GM06990 (cell line): ENCODE results near the gene AQP7.
"Not testable (repeated sequence)": the region's sequence is repeated elsewhere in the genome, so short reads cannot be mapped to it uniquely, and the experiment has no call there.

ENCODE experiments used
- DNase-seq: peaks from one replicate; pipeline ENCODE4 v3.0.0-alpha.2; 2011; ENCODE audit not compliant: insufficient read length; ENCODE audit errors: extremely low read depth
- H3K27me3 ChIP-seq: replicated peaks from 2 replicates; pipeline ENCODE4 v1.6.0; 2011; ENCODE audit warnings: low read length; ENCODE audit not compliant: control insufficient read depth, insufficient read depth
- H3K36me3 ChIP-seq: 2 replicates; pipeline ENCODE4 v1.5.1; 2011; ENCODE audit warnings: low read length; ENCODE audit not compliant: control insufficient read depth, insufficient read depth
- H3K4me3 ChIP-seq: replicated peaks from 2 replicates; pipeline ENCODE4 v1.5.1; 2011; ENCODE audit warnings: low read depth, mild to moderate bottlenecking, control low read depth, low read length
- TF ChIP-seq, protein P1 (sequence below): IDR thresholded peaks from 2 replicates; pipeline ENCODE4 v1.5.1; 2011; ENCODE audit warnings: low read length, control low read depth, mild to moderate bottlenecking, inconsistent platforms; ENCODE audit not compliant: insufficient read depth, poor library complexity, severe bottlenecking

Gene AQP7

DNA sequence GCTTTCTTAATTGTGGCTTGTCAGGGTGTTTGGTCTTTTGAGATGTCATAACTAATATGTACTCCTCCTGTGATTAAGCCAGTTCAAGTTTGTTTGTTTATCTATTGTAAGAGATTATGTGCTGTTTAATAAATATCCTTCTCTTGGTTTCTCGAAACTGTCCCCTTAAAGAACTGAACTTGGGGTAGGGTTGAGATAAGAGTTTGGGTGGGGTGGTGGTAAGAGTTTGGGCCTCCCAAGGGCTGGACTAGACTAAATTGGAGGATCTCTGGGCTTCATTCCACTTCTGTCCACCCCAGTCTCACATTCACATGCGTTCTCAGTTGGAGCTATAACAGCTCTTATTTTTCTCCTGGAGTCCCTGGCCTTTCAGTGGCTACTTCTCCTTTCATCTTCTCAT lies 38.2 kb downstream of the AQP7 start:
- TF ChIP-seq, protein P1, sequence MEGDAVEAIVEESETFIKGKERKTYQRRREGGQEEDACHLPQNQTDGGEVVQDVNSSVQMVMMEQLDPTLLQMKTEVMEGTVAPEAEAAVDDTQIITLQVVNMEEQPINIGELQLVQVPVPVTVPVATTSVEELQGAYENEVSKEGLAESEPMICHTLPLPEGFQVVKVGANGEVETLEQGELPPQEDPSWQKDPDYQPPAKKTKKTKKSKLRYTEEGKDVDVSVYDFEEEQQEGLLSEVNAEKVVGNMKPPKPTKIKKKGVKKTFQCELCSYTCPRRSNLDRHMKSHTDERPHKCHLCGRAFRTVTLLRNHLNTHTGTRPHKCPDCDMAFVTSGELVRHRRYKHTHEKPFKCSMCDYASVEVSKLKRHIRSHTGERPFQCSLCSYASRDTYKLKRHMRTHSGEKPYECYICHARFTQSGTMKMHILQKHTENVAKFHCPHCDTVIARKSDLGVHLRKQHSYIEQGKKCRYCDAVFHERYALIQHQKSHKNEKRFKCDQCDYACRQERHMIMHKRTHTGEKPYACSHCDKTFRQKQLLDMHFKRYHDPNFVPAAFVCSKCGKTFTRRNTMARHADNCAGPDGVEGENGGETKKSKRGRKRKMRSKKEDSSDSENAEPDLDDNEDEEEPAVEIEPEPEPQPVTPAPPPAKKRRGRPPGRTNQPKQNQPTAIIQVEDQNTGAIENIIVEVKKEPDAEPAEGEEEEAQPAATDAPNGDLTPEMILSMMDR, result no peak
- DNase-seq, result no peak
- H3K27me3 ChIP-seq, result no peaks in the 10 kb centered on the region
- no peak overlapping the region for H3K4me3 ChIP-seq
- H3K36me3 ChIP-seq, result peaks cover 22% of the 10 kb centered on the region

DNA sequence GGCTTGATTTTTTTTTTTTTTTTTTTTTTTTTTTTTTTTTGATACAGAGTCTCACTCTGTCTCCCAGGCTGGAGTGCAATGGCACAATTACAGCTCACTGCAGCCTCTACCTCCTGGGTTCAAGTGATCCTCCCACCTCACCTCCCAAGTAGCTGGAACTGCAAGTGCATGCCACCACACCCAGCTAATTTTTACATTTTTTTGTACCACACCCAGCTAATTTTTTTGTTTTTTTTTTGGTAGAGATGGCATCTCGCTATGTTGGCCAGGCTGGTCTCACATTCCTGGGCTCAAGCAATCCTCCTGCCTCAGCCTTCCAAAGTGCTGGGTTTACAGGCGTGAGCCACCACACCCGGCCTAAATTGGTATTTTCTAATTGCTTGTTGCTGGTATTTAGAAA lies 43.7 kb downstream of the AQP7 start:
- not testable (repeated sequence) for H3K36me3 ChIP-seq, H3K27me3 ChIP-seq, H3K4me3 ChIP-seq, DNase-seq

DNA sequence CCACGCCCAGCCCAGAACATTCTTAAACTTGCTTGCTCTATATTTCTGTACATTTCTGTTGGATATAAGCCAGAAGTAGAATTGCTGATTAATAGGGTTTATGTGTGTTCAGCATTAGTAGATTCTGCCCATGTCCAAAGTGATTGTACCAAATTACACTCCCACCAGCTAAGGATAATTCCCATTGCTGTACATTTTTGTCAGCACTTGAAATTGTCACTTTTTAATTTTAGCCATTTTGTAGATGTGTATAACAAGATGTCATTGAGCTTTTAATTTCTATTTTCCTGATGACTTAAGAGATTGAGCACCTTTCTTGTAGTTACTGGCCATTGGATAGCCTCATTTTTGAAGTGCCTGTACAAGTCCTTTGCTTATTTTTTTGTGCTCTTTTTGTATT lies 46.4 kb downstream of the AQP7 start:
- H3K36me3 ChIP-seq, result peaks cover 12% of the 10 kb centered on the region
- no peaks in the 10 kb centered on the region for H3K27me3 ChIP-seq

DNA sequence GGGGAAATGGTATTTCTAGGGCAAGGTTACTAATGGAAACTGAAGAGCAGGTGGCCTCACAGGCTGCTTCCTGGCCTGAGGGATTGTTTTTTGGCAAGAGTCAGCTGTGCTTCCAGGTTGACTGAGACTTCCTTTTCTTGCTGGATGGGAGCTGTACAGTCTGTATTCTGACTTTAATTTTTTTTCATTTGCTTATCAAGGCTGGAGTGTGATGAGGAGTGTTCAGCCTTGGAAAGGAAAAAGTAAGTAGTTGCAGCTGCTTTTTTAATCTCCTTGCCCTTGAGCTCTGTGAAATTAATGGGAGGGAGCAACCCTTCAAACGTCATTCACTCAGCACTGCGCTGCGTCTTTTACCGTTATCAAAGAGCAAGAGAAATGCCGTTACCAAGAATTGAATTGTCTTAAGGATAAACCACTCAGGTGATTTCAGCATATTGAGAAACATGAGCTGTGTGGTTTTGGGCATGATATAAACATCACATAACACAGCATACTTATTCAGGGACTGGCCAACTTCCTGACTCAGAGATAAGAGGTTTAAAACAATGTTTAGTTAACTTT lies 47.6 kb downstream of the AQP7 start:
- Histone ChIP-seq H3K4me3 (no peak overlapping the region), H3K27me3 (no peaks in the 10 kb centered on the region), H3K36me3 (peaks cover 12% of the 10 kb centered on the region)
- TF ChIP-seq, protein P1, result no peak
- no peak for DNase-seq

More for the DNA sequence above, 46.4 kb downstream of the AQP7 start:
- no peak overlapping the region for H3K4me3 ChIP-seq
- TF ChIP-seq, protein P1, result no peak
- DNase-seq, result no peak

DNA sequence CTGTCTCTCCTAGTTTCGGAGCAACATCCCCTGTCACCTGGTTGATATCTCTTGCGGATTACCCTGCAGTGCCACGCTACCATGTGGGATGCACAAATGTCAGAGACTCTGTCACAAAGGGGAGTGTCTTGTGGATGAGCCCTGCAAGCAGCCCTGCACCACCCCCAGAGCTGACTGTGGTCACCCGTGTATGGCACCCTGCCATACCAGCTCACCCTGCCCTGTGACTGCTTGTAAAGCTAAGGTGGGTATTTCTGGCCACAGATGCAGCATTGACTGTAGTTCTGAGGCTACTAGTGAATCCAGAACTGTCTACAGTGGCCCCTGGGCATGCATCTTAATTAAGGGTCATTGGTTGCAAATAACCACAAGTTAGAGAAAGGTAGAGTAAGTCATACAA lies 50.8 kb downstream of the AQP7 start:
- Histone ChIP-seq H3K27me3 (no peaks in the 10 kb centered on the region), H3K4me3 (no peak overlapping the region), H3K36me3 (peaks cover 19% of the 10 kb centered on the region)
- no peak for DNase-seq
- TF ChIP-seq, protein P1, result no peak

DNA sequence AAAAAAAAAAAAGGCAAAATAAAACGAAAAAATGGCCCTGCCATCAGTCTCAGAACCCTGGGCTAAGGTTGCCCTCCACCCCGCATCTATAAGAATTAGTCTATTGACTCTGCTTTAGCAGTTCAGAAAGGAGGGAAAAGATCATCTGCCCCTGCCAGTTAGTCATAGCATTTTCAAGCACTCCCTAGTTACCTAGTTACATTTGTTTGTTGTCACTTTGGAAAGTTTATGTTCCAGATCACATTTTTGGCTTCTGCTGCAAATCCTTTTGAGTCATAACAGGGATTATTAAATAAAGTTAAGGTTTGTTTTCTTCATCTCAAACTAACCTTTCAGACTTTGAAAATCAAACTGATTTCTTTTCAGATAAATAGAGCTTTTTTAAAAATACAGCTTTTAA lies 52.1 kb downstream of the AQP7 start:
- no peak for DNase-seq
- peaks cover 20% of the 10 kb centered on the region for H3K36me3 ChIP-seq
- TF ChIP-seq, protein P1, result no peak
- H3K27me3 ChIP-seq, result no peaks in the 10 kb centered on the region
- no peak overlapping the region for H3K4me3 ChIP-seq
